HCEC 1CT (cell line): ENCODE results near the gene RASSF5.

Experiments
- DNase-seq: peaks from one replicate; pipeline ENCODE4 v3.0.0-alpha.2; 2017

RASSF5 gene

GRCh38 chr1:206518206-206518605 lies 10.9 kb downstream of the RASSF5 start:
- DNase-seq: no peak

- no peak for DNase-seq
Measured at GRCh38 chr1:206518743-206519142, 11.4 kb downstream of the RASSF5 start.

GRCh38 chr1:206521127-206521526 lies 13.8 kb downstream of the RASSF5 start:
- DNase-seq: no peak

GRCh38 chr1:206521694-206522402 lies 14.5 kb downstream of the RASSF5 start:
- DNase-seq: no peak

- DNase-seq: no peak
Measured at GRCh38 chr1:206524739-206525364, 17.5 kb downstream of the RASSF5 start.

- no peak for DNase-seq
Measured at GRCh38 chr1:206526064-206526911, 19.0 kb downstream of the RASSF5 start.

- DNase-seq: no peak
Measured at GRCh38 chr1:206529425-206529824, 22.1 kb downstream of the RASSF5 start.

GRCh38 chr1:206532368-206532767 lies 25.0 kb downstream of the RASSF5 start:
- DNase-seq: no peak

GRCh38 chr1:206534552-206534951 lies 27.2 kb downstream of the RASSF5 start:
- DNase-seq: no peak

GRCh38 chr1:206535853-206536188 lies 28.5 kb downstream of the RASSF5 start:
- DNase-seq: no peak

GRCh38 chr1:206537141-206537540 lies 29.8 kb downstream of the RASSF5 start:
- DNase-seq: no peak

GRCh38 chr1:206538086-206538770 lies 30.9 kb downstream of the RASSF5 start:
- no peak for DNase-seq

GRCh38 chr1:206538901-206539640 lies 31.7 kb downstream of the RASSF5 start:
- DNase-seq: no peak

GRCh38 chr1:206540044-206540780 lies 32.9 kb downstream of the RASSF5 start:
- DNase-seq: no peak

- no peak for DNase-seq
Measured at GRCh38 chr1:206541236-206541833, 34.0 kb downstream of the RASSF5 start.

- no peak for DNase-seq
Measured at GRCh38 chr1:206544562-206545257, 37.4 kb downstream of the RASSF5 start.

- no peak for DNase-seq
Measured at GRCh38 chr1:206545351-206545750, 38.0 kb downstream of the RASSF5 start.

GRCh38 chr1:206547104-206547503 lies 39.8 kb downstream of the RASSF5 start:
- DNase-seq: no peak

GRCh38 chr1:206550446-206550845 lies 43.1 kb downstream of the RASSF5 start:
- DNase-seq: no peak

GRCh38 chr1:206551296-206551985 lies 44.1 kb downstream of the RASSF5 start:
- DNase-seq: no peak
